NCI-H2029 (cell line): ENCODE measurements around the gene ERICH6.

Experiments used
- DNase-seq: peaks from one replicate; lab custom pipeline; 2025; lab: John Stamatoyannopoulos, UW

Gene ERICH6

DNA sequence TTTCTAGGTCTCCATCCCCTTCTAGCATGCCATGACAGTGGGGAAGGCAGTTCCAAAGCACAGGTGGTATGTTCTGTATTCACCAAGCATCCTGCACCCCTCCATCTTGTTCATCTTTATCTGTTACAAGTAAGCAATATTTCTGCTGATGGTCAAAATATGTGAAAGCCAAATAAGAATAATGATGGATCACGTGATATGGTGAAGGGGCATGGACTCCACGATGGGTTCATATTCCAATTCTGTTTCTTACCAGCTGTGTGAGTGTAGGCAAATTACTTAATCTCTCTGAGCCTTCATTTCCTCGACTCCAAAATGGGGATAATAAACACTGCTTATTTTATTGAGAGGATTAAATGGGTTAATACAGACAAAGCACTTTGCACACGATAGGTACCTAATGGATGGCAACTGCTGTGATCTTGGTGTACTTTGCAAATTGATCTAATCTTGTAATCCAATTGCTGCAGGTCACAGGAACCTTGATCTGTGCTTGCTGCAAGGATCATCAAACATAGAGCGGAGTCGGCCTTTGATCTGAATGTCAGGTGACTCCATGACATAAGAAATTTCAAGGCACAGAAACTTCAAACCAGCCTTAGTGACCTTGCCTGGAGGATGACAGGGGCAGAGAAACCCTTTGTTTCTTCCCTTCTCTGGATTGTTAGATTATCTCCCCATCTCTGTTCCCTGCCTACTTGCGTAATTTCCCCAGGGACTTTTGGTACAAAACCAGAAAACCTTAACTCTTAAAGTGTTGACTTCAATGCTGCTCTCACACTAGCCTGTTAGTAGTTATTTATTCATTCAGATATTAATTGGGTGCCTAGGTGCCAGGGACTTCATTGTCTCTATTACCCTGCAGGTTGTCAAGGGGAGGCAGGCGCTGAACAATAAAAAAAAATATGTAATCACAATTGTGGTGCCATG, 33.4 kb upstream of the ERICH6 start:
- no peak for DNase-seq

DNA sequence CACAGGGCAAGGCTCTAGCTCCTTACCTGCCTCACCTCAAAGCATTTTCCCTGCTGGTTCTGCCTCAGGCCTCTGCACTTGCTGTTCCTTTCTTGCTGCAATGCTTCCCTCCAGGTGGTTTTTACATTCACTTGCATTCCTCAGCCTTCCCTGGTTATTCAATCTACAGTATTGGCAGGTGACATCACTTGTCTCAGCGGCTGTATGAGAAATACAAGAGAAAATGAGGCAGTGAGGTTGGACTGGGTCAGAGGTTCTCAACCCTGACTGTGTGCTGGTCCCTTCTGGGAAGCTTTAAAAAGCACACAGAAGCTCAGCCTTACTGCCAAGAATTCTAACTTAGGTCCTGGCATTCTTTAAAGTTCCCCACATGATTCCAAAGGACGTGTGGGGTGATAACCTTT, 32.6 kb upstream of the ERICH6 start:
- DNase-seq, result no peak

DNA sequence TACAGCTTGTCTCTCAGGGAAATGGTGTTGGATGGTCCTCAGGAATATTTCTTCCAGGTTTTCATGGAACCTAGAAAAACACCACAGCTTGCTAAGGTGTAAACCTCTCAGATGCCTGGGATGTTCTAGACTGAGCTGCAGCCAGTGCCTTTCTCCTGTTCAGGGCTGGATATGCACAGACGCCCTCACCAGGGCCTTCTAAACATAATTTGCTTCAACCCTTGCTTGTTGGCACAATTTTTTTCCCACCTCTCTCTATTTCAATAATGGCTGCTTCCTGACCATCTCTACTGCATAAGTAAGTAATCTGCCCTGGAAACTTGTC, 31.0 kb upstream of the ERICH6 start:
- DNase-seq, result no peak

DNA sequence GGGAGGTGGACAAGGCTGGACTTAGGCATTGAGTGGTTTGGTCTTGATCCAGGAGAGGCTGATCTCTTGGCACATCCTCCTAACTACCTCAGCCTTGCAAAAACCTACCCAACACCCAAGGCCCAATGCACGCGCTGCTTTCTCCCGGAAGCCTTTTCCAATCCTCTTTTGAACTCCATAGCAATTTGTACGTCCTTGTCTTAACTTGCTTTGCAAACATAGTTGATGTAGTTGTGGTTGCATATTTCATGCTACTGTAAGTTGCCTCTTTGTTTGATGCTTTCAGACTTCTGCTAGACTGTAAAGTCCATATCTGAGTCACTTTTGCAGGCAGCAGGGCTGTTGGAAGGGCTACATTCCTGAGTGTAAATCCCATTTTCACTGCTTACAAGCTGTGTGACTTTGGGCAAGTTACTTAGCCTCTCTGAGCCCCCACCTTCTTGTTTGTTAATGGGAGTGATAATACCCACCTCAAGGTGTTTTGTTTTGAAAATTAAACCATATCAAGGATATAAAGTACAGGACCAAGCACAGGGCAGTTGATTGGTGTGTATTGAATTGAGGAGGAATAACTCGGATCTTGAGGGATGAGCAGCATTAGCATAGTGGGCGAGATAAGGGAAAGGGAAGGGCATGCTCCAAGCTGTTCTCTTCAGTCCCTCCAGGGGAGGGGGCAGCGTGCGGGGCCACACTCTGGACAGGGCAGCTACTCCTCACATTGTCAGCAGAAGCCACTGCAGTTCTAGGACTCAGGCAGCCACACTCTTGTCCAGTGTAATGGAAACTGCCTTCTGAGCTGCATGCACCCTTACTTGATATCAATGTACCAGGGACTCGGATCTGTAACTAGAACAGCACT, 30.4 kb upstream of the ERICH6 start:
- DNase-seq, result no peak

DNA sequence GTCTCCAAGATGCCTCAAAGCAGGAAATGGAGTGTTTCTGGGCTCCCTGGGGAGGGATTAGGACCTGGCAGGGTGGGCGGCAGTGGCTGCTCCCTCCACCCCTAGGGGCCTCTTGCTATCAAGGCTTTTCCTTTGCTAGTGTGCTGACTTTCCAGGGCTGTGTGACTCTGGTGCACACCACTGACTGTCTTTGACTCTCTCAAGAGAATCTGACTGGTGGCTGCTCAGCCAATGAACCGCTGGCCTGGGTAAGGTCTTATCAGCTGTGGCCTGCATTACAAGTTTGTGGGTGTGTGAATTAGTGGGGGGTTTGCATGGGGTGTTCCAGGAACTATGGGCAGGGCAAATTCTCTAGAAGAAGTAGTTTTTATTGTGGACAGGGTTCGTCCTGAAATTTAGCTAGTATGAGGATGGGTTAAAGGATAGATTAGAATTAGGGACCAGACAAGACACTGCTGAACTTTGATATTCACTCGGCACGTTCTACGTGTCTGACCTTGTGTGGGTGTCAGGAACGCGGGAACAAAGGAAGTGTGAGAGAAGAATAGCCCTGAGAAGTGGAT, 29.7 kb upstream of the ERICH6 start:
- DNase-seq, result no peak

DNA sequence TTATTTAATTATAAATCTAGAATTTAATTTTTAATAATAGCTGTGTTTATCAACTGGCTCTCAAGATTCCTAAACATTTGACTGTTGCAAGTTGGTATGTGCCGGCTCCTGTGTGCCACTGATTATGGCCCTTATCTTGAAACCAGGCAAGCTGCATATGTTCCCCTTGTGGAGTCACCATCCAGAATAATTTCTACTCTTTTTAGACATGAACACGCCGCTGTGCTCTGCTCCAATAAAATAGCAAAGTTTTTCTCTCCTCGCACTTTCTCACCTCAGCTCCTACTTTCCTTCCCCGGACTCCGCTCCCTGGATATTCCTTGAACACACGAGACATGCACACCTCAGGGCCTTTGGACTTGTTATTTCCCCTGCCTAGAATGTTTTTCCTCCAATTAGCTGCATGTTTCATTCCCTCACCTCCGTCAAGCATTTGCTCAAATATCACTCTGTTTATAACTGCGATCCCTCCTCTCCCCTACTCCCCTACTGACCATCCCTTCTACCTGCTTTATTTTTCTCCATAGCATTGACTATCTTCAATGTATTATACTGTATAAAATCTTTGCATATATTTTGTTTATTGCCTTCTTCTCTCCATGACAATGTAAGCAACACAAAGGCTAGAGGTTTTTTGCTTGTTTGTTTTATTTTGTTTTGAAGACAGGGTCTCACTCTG, 26.1 kb upstream of the ERICH6 start:
- no peak for DNase-seq

DNA sequence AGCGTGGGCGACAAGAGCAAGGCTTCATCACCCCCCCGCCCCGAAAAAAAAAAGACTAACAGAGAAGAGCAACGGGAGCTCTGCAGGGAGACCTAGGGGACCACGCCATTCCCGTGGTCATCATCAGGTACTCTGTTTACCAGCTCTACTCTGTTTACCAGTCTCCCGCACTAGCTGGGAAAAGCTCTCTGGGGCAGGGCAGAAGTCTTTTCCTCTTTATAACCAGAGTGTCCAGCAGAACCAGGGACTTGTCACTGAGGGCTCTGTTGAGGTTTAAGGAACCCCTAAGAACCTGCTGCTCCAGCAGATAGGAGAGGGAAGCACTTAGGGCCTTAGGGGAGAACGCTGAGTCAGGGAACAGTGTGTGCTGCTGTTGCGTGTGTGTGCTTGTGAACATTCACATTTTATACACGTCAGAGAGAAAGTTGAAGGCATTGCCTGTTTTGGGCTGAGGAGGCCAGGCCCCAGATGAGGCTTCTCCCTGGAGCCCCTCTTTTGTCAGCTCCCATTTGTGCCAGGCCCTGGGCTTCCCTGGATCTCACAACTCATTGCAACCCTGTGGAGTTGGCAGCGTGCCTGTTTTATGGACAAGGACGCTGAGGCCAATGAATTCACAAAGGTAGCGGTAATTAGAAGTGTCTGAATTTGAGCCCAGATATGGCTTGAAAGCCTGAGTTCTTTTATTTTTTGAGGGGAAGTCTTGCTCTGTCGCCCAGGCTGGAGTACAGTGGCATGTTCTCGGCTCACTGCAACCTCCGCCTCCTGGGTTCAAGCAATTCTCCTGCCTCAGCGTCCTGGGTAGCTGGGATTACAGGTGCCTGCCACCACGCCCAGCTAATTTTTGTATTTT, 24.2 kb upstream of the ERICH6 start:
- DNase-seq, result peak; percentile 16

DNA sequence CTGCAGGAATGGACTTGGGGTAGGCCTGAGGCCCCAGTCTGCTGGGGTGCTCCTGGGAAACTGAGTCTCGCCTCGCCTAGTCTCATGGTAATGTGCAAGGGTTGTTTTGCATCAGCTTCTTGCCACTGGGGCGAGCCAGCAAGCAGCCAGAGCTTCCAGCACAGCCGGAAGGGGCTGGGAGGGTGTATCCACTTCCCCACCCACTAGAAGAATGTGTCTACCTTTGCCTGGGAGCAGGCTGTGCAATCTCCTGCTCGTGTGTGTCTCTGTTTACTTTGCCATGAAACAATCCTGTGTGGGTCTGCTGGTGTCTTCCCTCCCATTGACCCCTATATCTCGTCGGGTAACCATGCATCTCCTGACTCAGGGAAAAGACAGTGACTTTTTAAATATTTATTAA, 21.8 kb upstream of the ERICH6 start:
- no peak for DNase-seq

DNA sequence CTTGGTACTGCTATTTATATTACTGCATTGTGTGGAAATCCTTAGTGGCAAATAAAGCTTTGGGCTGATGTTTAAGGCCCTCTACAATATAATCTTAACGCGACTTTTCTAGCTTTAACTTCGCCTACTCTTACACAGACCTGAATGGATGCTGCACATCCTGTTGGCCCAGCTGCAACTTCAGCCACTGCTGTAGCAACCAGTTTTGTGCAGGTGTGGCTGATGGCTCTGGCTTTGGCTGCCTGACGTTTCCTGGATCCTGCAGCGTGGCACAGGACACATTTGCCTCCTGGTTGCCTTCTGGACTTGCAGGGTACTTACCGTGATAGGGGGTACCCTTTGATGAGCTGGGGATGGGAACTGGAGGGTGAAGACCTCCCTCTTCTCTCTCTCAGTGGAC, 20.2 kb upstream of the ERICH6 start:
- peak; percentile 9 for DNase-seq

DNA sequence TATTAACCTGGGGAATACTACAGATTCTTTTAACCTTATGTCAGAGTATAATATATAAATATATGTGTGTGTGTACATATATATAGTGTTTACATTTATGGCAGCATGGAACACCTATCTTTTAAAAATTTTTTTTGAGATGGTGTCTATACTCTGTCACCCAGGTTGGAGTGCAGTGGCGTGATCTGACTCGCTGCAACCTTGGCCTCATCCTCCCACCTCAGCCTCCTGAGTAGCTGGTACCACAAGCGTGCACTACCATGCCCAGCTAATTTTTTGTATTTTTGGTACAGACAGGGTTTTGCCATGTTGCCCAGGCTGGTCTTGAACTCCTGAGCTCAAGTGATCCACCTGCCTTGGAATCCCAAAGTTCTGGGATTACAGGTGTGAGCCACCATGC, 18.5 kb upstream of the ERICH6 start:
- DNase-seq, result no peak

DNA sequence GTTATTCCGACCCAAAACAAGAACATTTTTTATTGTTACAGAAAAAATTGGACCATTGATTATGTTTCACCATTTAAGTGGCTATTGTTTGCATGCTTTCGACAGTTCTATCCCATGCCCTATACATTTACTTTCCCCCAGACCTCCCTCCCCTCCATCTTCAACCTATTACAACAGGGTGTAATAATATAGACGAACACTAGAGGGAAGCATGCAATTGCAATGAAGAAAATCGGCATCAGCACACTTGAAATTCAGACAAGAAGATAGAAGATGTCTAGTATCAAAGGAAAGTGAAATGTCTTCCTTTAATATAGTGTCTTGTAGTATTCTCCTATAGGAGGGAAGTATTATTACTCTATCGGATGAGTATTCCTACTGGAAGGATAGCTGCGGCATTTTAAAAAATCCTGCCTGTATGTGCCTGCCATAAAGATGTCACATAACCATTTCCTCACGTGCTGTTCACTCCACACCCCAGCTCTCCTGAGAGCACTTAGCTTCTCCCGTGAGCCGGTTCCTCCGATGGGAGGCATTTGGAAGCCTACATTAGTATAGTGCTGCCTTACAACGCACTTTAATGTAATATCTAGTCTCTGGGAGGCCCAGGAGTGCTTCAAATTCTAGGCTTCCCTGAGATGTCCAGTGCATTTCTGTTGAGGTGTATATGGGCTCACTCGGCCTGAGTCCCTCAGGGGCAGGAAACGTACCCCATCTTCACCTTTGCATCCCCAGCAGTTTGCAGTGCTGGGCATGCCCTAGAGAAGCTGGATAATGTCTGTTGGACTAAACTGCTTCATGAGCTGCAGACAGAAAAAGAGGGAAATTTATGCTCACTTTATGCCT, 17.8 kb upstream of the ERICH6 start:
- DNase-seq, result peak; percentile 66

DNA sequence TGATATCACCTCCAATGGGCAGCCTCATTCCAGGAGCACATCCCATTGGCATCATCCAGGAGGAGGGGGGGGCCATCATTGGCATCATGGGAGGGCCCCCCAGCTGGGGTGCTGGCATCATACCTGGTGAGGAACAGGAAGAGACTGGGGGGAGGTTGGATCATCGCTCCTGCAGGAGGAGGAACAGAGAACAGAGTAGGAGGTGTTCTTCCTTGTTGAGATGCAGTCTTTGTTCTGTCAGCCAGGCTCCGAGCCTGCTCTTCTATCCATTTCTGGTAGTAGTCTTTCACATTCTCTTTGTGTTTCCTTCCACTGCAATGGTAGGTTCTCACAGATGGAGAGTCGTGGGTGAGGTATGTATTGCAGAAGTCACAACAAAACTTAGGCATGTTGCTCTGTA, 16.7 kb upstream of the ERICH6 start:
- DNase-seq, result no peak

DNA sequence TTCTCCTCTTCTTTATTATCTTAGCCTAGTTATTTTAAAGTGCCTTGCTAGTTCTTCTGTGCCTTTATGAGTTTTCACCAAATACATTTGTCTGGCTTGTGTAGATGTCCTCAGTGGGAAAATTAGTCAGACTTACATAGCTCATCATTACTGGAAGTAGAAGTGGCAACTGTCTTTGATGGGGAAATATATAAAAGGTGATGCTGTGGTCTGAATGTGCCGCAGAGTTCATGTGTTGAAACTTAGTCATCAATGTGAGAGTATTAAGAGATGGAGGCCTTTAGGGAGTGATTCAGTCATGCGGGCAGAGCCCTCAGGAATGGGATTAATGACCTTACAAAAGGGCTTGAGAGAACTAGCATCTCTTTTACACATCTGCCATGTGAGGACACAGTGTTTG, 6.4 kb upstream of the ERICH6 start:
- no peak for DNase-seq

DNA sequence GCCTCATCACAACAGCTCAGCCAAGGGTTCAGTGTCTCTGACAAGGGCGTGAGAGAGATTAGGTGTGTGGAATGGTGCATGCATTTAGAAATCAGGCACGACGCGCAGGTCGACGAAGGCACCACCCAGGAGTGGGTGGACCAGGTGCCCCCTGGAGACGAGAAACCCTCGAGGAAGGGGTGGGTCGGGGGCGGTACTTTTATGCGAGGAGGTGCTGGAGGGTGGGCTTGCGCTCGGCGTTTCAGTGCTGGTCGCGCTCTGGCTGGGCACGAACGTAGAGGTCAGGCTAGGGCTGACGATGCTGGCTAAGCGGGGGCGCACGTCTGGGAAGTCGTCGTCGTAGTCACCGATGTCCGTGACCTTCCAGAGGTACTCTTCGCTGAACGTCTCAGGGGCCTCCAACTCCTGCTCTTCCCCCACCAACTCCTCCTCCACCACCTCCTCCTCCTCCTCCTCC, 393 bp downstream of the ERICH6 start:
- no peak for DNase-seq

DNA sequence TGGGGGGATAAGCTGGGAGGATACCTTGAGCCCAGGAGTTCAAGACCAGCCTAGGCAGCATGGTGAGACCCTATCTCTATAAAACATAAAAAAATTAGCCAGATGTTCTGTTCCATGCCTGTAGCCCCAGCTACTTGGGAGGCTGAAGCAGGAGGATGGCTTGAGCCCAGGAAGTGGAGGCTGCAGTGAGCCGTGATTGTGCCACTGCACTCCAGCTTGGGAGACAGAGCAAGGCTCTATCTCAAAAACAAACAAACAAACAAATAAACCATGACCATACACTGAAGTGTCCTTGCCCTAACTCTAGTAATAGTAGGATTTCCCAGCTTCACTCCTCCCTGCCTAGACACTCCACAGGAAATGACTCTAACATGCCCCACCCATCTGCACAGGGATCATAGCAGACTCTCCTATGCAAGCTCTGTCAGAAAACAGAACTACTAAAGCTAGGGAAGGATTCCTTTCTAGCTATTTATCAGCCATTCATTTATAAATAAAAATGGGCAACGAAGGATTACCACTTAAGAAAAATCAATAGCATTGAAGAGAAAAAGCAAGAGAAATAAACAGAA, 4.6 kb downstream of the ERICH6 start:
- no peak for DNase-seq

DNA sequence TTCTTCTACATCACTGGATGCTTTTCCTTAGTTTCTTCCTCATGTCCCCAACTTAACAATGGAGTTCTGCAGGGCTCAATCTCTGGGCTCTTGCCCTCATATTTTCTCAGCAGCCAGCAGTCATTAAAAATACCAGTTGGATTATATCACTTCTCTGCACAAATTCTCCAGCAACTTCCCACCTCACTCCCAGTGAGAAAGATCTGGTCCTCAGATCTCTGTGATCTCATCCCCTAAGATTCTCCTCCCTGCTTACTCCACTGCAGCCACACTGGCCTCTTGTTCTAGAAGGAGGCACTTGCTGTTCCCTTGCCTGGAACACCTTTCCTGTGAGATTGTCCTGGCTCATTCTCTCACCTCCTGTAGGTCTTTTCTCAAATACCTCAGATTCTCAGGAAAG, 6.1 kb downstream of the ERICH6 start:
- no peak for DNase-seq

DNA sequence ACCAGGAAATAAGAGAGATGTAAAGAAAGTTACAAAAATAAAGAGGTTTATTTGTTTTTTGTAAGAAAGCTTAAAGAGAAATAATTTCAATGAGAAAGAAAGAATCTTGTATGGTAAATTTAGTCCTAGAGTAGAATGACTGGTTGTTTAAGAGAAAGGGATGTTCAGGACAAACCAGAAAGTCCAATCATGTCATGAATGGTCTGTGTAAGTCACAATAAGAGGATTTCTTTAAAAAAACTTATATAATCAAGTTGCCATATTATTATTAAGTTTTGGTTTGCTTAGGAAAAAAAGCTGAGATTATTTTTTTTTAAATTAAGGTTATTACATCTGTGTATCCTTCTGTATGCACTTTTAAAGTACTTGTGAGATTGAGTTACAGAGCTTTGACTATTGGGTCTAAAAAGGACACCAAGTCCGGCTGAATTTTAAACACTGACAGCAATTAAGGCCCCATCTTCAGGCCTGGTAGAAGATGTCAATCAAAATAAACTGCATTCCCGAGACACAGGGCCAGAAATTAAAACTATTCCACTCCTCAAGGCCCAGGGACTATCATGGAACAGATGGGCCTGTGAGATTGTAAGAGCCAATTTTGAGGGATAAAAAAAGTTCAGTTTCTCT, 12.2 kb downstream of the ERICH6 start:
- DNase-seq, result no peak

DNA sequence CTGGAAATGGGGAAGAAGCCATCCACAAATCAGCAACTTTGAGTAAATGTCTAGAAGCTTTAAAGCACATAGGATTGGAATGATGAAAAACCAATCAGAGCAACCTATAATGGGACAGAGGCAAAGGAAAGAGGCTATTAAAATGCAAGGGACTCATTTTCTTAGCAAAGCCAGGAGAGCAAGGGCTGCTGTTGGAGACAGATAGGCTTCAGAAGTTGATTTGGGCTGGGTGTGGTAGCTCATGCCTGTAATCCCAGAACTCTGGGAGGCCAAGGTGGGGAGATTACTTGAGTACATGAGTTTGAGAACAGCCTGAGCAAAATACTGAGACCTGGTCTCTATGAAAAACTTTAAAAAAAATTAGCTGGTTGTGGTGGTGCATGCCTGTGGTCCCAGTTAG, 16.1 kb downstream of the ERICH6 start:
- DNase-seq, result no peak

DNA sequence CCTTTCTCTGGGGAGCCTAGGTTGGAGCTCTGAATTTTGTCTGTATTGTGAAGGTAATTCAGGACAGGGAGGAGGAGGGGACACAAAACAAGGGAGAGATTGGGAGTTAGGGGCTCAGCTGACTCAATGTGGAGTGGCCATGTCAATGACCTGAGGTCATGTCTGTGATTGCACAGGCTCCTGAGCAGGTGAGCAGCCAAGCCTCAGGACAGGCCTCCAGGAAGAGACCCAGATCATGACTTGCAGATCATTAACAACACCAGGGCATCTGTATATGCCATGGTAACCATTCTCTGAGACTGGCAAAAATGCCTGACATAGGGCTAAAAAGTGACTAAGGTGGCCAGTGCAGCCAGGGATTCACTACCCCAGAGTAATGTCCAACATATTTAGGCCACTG, 20.9 kb downstream of the ERICH6 start:
- no peak for DNase-seq

DNA sequence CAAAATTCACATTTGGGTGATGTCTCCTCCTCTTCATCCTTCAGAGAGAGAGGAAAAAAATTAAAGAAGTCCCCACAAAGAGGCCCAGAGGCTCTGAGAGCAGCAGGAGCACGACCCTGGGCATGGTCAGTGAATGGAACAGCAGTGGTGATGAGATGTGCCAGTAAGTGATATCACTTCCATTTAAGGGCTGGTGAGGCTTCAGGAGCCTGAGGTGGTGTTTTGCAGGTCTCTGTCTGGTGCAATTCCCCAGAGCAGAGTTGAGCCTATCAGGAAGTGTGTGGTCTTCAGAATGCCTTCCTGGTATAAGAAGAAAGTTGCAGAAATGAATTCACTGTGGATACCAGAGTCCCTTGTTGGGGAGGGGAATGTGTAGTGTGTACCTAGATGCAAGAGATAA, 21.4 kb downstream of the ERICH6 start:
- no peak for DNase-seq
